ENCODE data around the gene CPNE5.

DNA sequence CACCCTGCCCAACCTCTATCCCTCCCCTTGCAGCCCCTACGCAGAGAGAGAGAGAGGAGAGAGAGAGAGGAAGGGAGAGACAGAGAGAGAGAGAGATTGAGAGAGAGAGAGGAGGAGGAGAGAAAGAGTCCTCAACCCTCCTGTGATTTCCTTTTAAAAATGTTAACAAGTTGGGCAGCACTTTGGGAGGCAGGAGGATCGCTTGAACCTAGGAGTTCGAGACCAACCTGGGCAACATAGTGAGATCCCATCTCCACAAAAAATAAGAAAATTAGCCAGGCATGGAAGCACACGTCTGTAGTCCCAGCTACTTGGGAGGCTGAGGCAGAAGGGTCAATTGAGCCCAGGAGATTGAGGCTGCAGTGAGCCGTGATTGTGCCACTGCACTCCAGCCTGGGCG lies 30.1 kb downstream of the CPNE5 start:
- TF ChIP-seq, protein P1, sequence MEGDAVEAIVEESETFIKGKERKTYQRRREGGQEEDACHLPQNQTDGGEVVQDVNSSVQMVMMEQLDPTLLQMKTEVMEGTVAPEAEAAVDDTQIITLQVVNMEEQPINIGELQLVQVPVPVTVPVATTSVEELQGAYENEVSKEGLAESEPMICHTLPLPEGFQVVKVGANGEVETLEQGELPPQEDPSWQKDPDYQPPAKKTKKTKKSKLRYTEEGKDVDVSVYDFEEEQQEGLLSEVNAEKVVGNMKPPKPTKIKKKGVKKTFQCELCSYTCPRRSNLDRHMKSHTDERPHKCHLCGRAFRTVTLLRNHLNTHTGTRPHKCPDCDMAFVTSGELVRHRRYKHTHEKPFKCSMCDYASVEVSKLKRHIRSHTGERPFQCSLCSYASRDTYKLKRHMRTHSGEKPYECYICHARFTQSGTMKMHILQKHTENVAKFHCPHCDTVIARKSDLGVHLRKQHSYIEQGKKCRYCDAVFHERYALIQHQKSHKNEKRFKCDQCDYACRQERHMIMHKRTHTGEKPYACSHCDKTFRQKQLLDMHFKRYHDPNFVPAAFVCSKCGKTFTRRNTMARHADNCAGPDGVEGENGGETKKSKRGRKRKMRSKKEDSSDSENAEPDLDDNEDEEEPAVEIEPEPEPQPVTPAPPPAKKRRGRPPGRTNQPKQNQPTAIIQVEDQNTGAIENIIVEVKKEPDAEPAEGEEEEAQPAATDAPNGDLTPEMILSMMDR (IDR thresholded peaks at IDR 0.05), result no peak
- TF ChIP-seq POLR2A (IDR thresholded peaks at IDR 0.05), result no peak
